ENCODE data around the gene ADGRL3. TPM values are rescaled to one million over a fixed set of nuclear protein-coding genes. Genes with fewer than 3 reads are reported as not detected.

ADGRL3 gene
- total RNA-seq, 4 donors from 2014 or later: 4.6 to 7.1 (median 6.3) TPM

DNA sequence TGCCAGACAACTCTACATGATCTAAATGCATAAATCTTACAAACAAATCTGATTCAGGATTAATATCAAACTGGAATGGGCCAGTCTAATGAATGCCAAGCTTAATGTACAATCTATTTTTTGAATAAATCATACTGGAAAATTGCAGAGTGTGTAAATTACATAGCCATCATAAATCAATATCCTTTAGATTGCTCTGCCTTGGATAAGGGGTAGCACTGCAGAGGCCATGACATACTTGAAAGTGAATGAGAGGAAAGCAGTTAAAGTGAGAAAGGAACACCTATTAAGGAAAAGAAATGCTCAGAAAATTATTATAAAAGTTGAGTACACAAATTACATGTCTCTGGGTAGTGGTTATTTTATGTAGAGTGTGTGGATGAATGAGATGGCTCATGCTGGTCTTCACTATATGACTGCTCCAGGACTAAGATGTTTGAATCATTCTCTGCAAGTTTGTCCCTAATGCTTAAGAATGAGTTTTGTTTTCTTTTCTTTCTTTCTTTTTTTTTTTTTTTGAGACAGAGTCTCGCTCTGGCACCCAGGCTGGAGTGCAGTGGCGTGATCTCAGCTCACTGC, 100.2 kb downstream of the ADGRL3 start:
- Histone ChIP-seq H3K4me1 (no peaks in the 10 kb centered on the region), H3K4me3 (no peak overlapping the region), H3K27me3 (no peaks in the 10 kb centered on the region), H3K27ac (replicated peaks in 1 of 4) (no peak overlapping the region), H3K9me3 (no peaks in the 10 kb centered on the region), H3K36me3 (no peaks in the 10 kb centered on the region)
- no peak for DNase-seq (ENCODE audit: extremely low spot score)
- 90% methylated on average over 2 of the region's 2 CpGs for WGBS
- TF ChIP-seq POLR2AphosphoS5 (IDR thresholded peaks at IDR 0.05) (no peak), EP300 (IDR thresholded peaks at IDR 0.05) (no peak), POLR2A (IDR thresholded peaks at IDR 0.05; ENCODE audit: low read depth) (no peak)
- TF ChIP-seq, protein P1, sequence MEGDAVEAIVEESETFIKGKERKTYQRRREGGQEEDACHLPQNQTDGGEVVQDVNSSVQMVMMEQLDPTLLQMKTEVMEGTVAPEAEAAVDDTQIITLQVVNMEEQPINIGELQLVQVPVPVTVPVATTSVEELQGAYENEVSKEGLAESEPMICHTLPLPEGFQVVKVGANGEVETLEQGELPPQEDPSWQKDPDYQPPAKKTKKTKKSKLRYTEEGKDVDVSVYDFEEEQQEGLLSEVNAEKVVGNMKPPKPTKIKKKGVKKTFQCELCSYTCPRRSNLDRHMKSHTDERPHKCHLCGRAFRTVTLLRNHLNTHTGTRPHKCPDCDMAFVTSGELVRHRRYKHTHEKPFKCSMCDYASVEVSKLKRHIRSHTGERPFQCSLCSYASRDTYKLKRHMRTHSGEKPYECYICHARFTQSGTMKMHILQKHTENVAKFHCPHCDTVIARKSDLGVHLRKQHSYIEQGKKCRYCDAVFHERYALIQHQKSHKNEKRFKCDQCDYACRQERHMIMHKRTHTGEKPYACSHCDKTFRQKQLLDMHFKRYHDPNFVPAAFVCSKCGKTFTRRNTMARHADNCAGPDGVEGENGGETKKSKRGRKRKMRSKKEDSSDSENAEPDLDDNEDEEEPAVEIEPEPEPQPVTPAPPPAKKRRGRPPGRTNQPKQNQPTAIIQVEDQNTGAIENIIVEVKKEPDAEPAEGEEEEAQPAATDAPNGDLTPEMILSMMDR (IDR thresholded peaks at IDR 0.05): no peak
- intact Hi-C loops (cut with DNase I): no loop called here

DNA sequence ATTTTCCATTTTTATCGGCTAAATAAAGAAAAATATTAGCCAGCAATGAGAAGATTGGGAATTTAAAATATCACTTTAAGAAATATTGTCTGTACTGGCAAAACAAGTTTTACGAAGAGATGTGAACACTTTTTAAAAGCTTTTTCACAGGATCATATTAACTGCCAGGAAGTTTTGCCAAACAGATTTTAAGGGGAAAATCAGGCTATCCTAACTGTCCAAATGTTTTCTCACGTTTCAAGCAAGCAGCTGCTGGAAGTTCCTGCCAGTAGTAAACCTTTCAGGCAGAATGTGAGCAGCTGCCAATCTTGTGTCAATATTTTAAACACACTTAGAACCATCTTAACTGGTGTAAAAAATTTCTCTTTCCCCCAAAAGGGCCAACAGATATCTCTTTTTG, 101.1 kb downstream of the ADGRL3 start:
- Histone ChIP-seq H3K27ac (replicated peaks in 1 of 4) (no peak overlapping the region), H3K4me1 (no peaks in the 10 kb centered on the region), H3K9me3 (no peaks in the 10 kb centered on the region), H3K36me3 (no peaks in the 10 kb centered on the region), H3K4me3 (no peak overlapping the region), H3K27me3 (no peaks in the 10 kb centered on the region)
- intact Hi-C loops (cut with DNase I): no loop called here
- 57% methylated on average over 3 of the region's 3 CpGs for WGBS
- DNase-seq (ENCODE audit: extremely low spot score): no peak
- TF ChIP-seq POLR2AphosphoS5 (IDR thresholded peaks at IDR 0.05) (no peak), POLR2A (IDR thresholded peaks at IDR 0.05; ENCODE audit: low read depth) (no peak), EP300 (IDR thresholded peaks at IDR 0.05) (no peak)
- TF ChIP-seq, protein P1 (IDR thresholded peaks at IDR 0.05): no peak

DNA sequence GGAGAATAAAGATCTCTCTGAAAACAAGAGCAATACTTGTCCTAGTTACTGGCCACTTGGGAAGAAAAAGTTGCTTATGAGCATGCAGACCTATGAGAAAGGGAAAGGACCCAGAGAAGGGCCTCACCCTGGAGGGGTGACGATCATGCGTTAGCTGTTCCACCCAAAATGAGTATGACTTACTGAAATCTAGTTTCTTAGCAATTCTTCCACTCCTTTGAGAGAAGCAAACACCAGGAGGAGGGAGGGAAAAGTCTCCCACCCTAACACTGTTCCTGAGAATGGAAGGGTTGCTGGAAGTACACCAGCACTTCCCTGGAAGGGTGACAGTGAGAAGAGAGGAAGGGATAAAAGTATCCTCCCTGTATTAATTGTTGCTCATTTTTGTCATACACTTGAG, 107.9 kb downstream of the ADGRL3 start:
- no peaks in the 10 kb centered on the region for H3K27me3 ChIP-seq
- DNase-seq (ENCODE audit: extremely low spot score): no peak
- intact Hi-C loops (cut with DNase I): no loop called here
- 90% methylated on average over 2 of the region's 2 CpGs for WGBS
- no peaks in the 10 kb centered on the region for H3K36me3 ChIP-seq
- TF ChIP-seq, protein P1 (IDR thresholded peaks at IDR 0.05): no peak
- TF ChIP-seq EP300 (IDR thresholded peaks at IDR 0.05) (no peak), POLR2AphosphoS5 (IDR thresholded peaks at IDR 0.05) (no peak), POLR2A (IDR thresholded peaks at IDR 0.05; ENCODE audit: low read depth) (no peak)
- no peaks in the 10 kb centered on the region for H3K4me1 ChIP-seq
- no peak overlapping the region for H3K4me3 ChIP-seq
- H3K27ac ChIP-seq (replicated peaks in 1 of 4): no peak overlapping the region
- no peaks in the 10 kb centered on the region for H3K9me3 ChIP-seq

DNA sequence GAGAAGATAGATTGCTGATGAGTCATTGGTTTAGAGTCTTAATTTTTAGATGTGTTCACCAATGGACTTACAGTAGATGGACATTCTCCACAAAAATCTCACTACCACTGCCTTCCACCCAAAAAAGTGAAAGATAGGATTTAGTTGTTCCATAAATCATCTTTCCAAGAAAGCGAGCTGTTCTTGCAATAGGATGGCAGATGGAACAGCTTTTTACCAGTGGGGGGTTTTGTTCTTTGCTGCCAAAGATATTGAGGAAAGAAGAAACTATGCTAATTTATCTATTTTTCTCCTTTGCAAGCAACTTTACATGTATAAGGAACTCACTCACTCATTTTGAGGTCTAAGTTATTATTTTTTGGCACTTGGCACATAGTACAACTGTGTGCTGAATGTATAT, 109.5 kb downstream of the ADGRL3 start:
- WGBS: 93% methylated on average over 1 of the region's 1 CpG
- no peak for DNase-seq (ENCODE audit: extremely low spot score)
- intact Hi-C loops (cut with DNase I): no loop called here

More for the DNA sequence above, 109.5 kb downstream of the ADGRL3 start:
- H3K4me1 ChIP-seq: no peaks in the 10 kb centered on the region
- no peak overlapping the region for H3K27ac ChIP-seq (replicated peaks in 1 of 4)
- no peaks in the 10 kb centered on the region for H3K27me3 ChIP-seq
- H3K9me3 ChIP-seq: no peaks in the 10 kb centered on the region
- no peaks in the 10 kb centered on the region for H3K36me3 ChIP-seq
- TF ChIP-seq POLR2AphosphoS5 (IDR thresholded peaks at IDR 0.05) (no peak), POLR2A (IDR thresholded peaks at IDR 0.05; ENCODE audit: low read depth) (no peak), EP300 (IDR thresholded peaks at IDR 0.05) (no peak)
- TF ChIP-seq, protein P1 (IDR thresholded peaks at IDR 0.05): no peak
- H3K4me3 ChIP-seq: no peak overlapping the region

Data from esophagus muscularis mucosa (tissue), 4 donors.